H1 (cell line): Measurements from ENCODE around the gene CFAP157. TPM values are rescaled to one million over a fixed set of nuclear protein-coding genes. Genes with fewer than 3 reads are reported as not detected.

Source experiments
- CTCF ChIA-PET: fragments of 300-600 bp; sonication (Branson Sonifier 250); formaldehyde crosslinking; loops from one replicate; lab custom pipeline; 2021; ENCODE audit not compliant: partially characterized antibody; lab: Charles Lee
- POLR2A ChIA-PET: fragments of 300-600 bp; sonication (Branson Sonifier 250); formaldehyde crosslinking; loops from one replicate; lab custom pipeline; 2021; ENCODE audit warnings: inconsistent platforms; ENCODE audit not compliant: partially characterized antibody; lab: Charles Lee
- DNase-seq, 2 experiments: peaks; one replicate each; pipeline versions ENCODE4 v3.0.0 to v3.0.0-alpha.2; 2010 to 2022; ENCODE audit warnings: low spot score in 2 of 2, low read depth in 1 of 2, mixed read lengths in 1 of 2
- FAIRE-seq: peaks from 2 replicates; lab custom pipeline; 2011; peaks lifted over from hg19 to GRCh38; lab: Jason Lieb, UNC
- H2AFZ ChIP-seq: 2 replicates; pipeline ENCODE4 v1.8.1; 2012; ENCODE audit warnings: low read length, inconsistent platforms
- H2AK5ac ChIP-seq: 2 replicates; pipeline ENCODE4 v1.6.1; 2013; ENCODE audit warnings: low read depth, low read length
- H2BK120ac ChIP-seq: replicated peaks from 2 replicates; pipeline ENCODE3; 2013; ENCODE audit warnings: low read depth, low read length, inconsistent platforms
- H2BK12ac ChIP-seq: 2 replicates; pipeline ENCODE4 v1.6.1; 2013; ENCODE audit warnings: low read depth, low read length
- H2BK15ac ChIP-seq: 2 replicates; pipeline ENCODE4 v1.6.1; 2013; ENCODE audit warnings: low read length
- H2BK20ac ChIP-seq: 2 replicates; pipeline ENCODE4 v1.6.1; 2013; ENCODE audit warnings: low read length
- H2BK5ac ChIP-seq: 2 replicates; pipeline ENCODE4 v1.6.1; 2013; ENCODE audit warnings: low read depth, low read length
- H3K14ac ChIP-seq: 2 replicates; pipeline ENCODE4 v1.6.1; 2013; ENCODE audit warnings: inconsistent platforms; ENCODE audit not compliant: insufficient read length
- H3K18ac ChIP-seq: 2 replicates; pipeline ENCODE4 v1.6.1; 2013; ENCODE audit warnings: low read length; ENCODE audit errors: extremely low read depth
- H3K23ac ChIP-seq: 2 replicates; pipeline ENCODE4 v1.6.1; 2013; ENCODE audit warnings: inconsistent platforms; ENCODE audit not compliant: insufficient read length
- H3K23me2 ChIP-seq: 2 replicates; pipeline ENCODE4 v1.6.1; 2013; ENCODE audit warnings: low read depth, low read length
- H3K27ac ChIP-seq: 2 replicates; pipeline ENCODE4 v1.6.1; 2011; ENCODE audit warnings: low read depth, low read length, inconsistent platforms
- H3K27me3 ChIP-seq, 4 experiments: replicated peaks in 1 of 4; 1 replicate in 1 of 4; 2 replicates in 3 of 4; pipeline versions ENCODE4 v1.6.1 to v1.8.1; 2011 to 2013; ENCODE audit warnings: low read length in 3 of 4, mild to moderate bottlenecking in 3 of 4, inconsistent platforms in 2 of 4, mixed read lengths in 2 of 4, moderate library complexity in 1 of 4; ENCODE audit not compliant: control insufficient read depth in 3 of 4, insufficient read depth in 3 of 4; ENCODE audit errors: extremely low read depth in 1 of 4
- H3K36me3 ChIP-seq, 4 experiments: 2 replicates each; pipeline versions ENCODE4 v1.6.1 to v1.8.1; 2011 to 2013; ENCODE audit warnings: mild to moderate bottlenecking in 4 of 4, low read length in 3 of 4, moderate library complexity in 2 of 4, control low read depth in 1 of 4, inconsistent platforms in 1 of 4; ENCODE audit not compliant: insufficient read depth in 4 of 4, control insufficient read depth in 2 of 4
- H3K4ac ChIP-seq: replicated peaks from 2 replicates; pipeline ENCODE3; 2013; ENCODE audit warnings: low read length, low read depth, mixed read lengths, inconsistent platforms; ENCODE audit not compliant: insufficient read length
- H3K4me1 ChIP-seq, 4 experiments: replicated peaks in 1 of 4; 1 replicate in 1 of 4; 2 replicates in 3 of 4; pipeline versions ENCODE4 v1.6.1 to v1.8.1; 2011 to 2013; ENCODE audit warnings: low read length in 3 of 4, inconsistent platforms in 2 of 4, mixed read lengths in 1 of 4; ENCODE audit not compliant: insufficient read depth in 4 of 4, control insufficient read depth in 3 of 4
- H3K4me2 ChIP-seq, 2 experiments: 2 replicates each; pipeline versions ENCODE4 v1.6.1 to v1.8.1; 2011 to 2013; ENCODE audit warnings: low read depth in 2 of 2, low read length in 2 of 2, control low read depth in 1 of 2, inconsistent platforms in 1 of 2, mild to moderate bottlenecking in 1 of 2; ENCODE audit not compliant: insufficient read depth in 1 of 2
- H3K4me3 ChIP-seq, 4 experiments: fragments of 200-600, 300-600 bp in 1 of 4; sonication (generic), shearing (Covaris generic), sonication (Bioruptor Twin) in 1 of 4; 2 replicates each; pipeline versions ENCODE4 v1.5.1 to v1.8.1; 2011 to 2016; ENCODE audit warnings: low read length in 4 of 4, low read depth in 3 of 4, control low read depth in 2 of 4, inconsistent platforms in 2 of 4, mild to moderate bottlenecking in 2 of 4, mixed read lengths in 1 of 4, moderate library complexity in 1 of 4; ENCODE audit not compliant: insufficient read depth in 2 of 4; ENCODE audit errors: extremely low read depth in 1 of 4
- H3K56ac ChIP-seq: replicated peaks from 2 replicates; pipeline ENCODE3; 2013; ENCODE audit warnings: low read depth, mild to moderate bottlenecking, mixed read lengths, low read length, inconsistent platforms; ENCODE audit not compliant: insufficient read length
- H3K79me1 ChIP-seq: 2 replicates; pipeline ENCODE4 v1.6.1; 2013; ENCODE audit warnings: low read depth, low read length, control low read depth
- H3K79me2 ChIP-seq, 2 experiments: 2 replicates each; pipeline versions ENCODE4 v1.6.1 to v1.8.1; 2012 to 2013; ENCODE audit warnings: low read length in 2 of 2, mild to moderate bottlenecking in 2 of 2, inconsistent platforms in 1 of 2; ENCODE audit not compliant: insufficient read depth in 2 of 2, control insufficient read depth in 1 of 2
- H3K9ac ChIP-seq, 4 experiments: replicated peaks in 1 of 4; 1 replicate in 1 of 4; 2 replicates in 3 of 4; pipeline versions ENCODE4 v1.6.1 to v1.8.1; 2011 to 2013; ENCODE audit warnings: low read depth in 3 of 4, low read length in 3 of 4, control low read depth in 2 of 4, mild to moderate bottlenecking in 2 of 4, moderate library complexity in 2 of 4, inconsistent platforms in 1 of 4; ENCODE audit errors: extremely low read depth in 1 of 4
- H3K9me3 ChIP-seq, 2 experiments: 2 replicates each; pipeline versions ENCODE4 v1.6.1 to v1.8.1; 2012 to 2013; ENCODE audit warnings: mild to moderate bottlenecking in 2 of 2, moderate library complexity in 2 of 2, control low read depth in 1 of 2, inconsistent platforms in 1 of 2, low read depth in 1 of 2, low read length in 1 of 2, mixed read lengths in 1 of 2; ENCODE audit not compliant: insufficient read depth in 2 of 2
- H4K20me1 ChIP-seq, 2 experiments: replicated peaks in 1 of 2; 2 replicates each; pipeline versions ENCODE3 to v1.8.1; 2011 to 2013; ENCODE audit warnings: inconsistent platforms in 2 of 2, low read length in 2 of 2, mild to moderate bottlenecking in 1 of 2; ENCODE audit not compliant: insufficient read depth in 2 of 2, control insufficient read depth in 1 of 2
- H4K5ac ChIP-seq: 2 replicates; pipeline ENCODE4 v1.6.1; 2013; ENCODE audit warnings: low read length, low read depth, mixed read lengths, inconsistent platforms; ENCODE audit not compliant: insufficient read length
- H4K8ac ChIP-seq: 2 replicates; pipeline ENCODE4 v1.8.0; 2013; ENCODE audit warnings: mild to moderate bottlenecking, moderate library complexity, low read length, inconsistent platforms; ENCODE audit not compliant: insufficient read depth; ENCODE audit errors: extremely low read depth
- H4K91ac ChIP-seq: replicated peaks from 2 replicates; pipeline ENCODE3; 2013; ENCODE audit warnings: low read length, mixed read lengths, inconsistent platforms; ENCODE audit not compliant: insufficient read length
- ATF3 ChIP-seq: IDR thresholded peaks from 2 replicates; pipeline ENCODE4 v1.6.1; 2011; ENCODE audit warnings: low read depth, mild to moderate bottlenecking, low read length; ENCODE audit not compliant: insufficient read depth
- BRCA1 ChIP-seq: IDR thresholded peaks from 2 replicates; pipeline ENCODE4 v1.6.1; 2012; ENCODE audit warnings: low read depth, low read length, improper control_type of control experiment
- CTBP2 ChIP-seq: IDR thresholded peaks from 2 replicates; pipeline ENCODE4 v1.7.0; 2011; ENCODE audit warnings: borderline replicate concordance, mild to moderate bottlenecking, moderate library complexity, mixed read lengths, low read length; ENCODE audit not compliant: insufficient read depth, insufficient read length
- EP300 ChIP-seq, 2 experiments: IDR thresholded peaks; 1 replicate in 1 of 2; 2 replicates in 1 of 2; pipeline ENCODE4 v1.6.1; 2011 to 2012; ENCODE audit warnings: low read depth in 2 of 2, low read length in 2 of 2, mild to moderate bottlenecking in 2 of 2, borderline replicate concordance in 1 of 2, inconsistent platforms in 1 of 2, moderate library complexity in 1 of 2
- NRF1 ChIP-seq: IDR thresholded peaks from 2 replicates; pipeline ENCODE4 v1.6.1; 2011; ENCODE audit warnings: mild to moderate bottlenecking, low read depth, low read length, improper control_type of control experiment
- POLR2AphosphoS5 ChIP-seq: IDR thresholded peaks from 2 replicates; pipeline ENCODE4 v1.6.1; 2011; ENCODE audit warnings: low read depth, low read length
- SP4 ChIP-seq: IDR thresholded peaks from 2 replicates; pipeline ENCODE4 v1.6.1; 2012; ENCODE audit warnings: low read length, inconsistent platforms
- SUZ12 ChIP-seq: fragments of 200-600 bp; sonication (generic); IDR thresholded peaks from 2 replicates; pipeline ENCODE4 v1.6.1; 2012; ENCODE audit warnings: mild to moderate bottlenecking, inconsistent platforms, low read length, moderate library complexity, mixed read lengths
- TBP ChIP-seq: IDR thresholded peaks from 2 replicates; pipeline ENCODE4 v1.6.1; 2011; ENCODE audit warnings: low read depth, low read length, improper control_type of control experiment
- WGBS, 2 experiments: shearing (Covaris generic) in 1 of 2; methylation state at CpG; one replicate each; pipeline versions ENCODE4 v1.1.6 to v1.1.7; 2013 to 2015; ENCODE audit warnings: low lambda C conversion rate in 2 of 2, mixed read lengths in 2 of 2, inconsistent platforms in 1 of 2, low coverage in 1 of 2, missing lambda C conversion rate in 1 of 2; ENCODE audit not compliant: insufficient replicate concordance in 2 of 2, insufficient coverage in 1 of 2, insufficient read length in 1 of 2; ENCODE audit errors: extremely low coverage in 1 of 2, missing lambda C conversion rate in 1 of 2; 5-methylcytosine and 5-hydroxymethylcytosine counted together
- polyA plus RNA-seq, 7 experiments: library from polyadenylated mRNA; depleted of rRNA in 3 of 7; stranded (reverse) in 5 of 7; unstranded in 2 of 7; fragments of >200 nt in 5 of 7; fragments of 200-250 nt in 2 of 7; gene quantifications; 1 replicate in 5 of 7; 2 replicates in 1 of 7; 4 replicates in 1 of 7; pipeline versions ENCODE4 v1.2.1 to v1.2.3, GENCODE V29; 2011 to 2013; ENCODE audit warnings: missing spikeins in 2 of 7, mixed read lengths in 2 of 7
- total RNA-seq: library from RNA; stranded (reverse); fragmentation: NEBNext Ultra II Directional; extraction: Animal tissue kit (Norgen Biotek cat#: 25700); gene quantifications from 2 replicates; pipeline ENCODE4 v1.2.1, GENCODE V29; 2021

Gene CFAP157
- total and polyA plus RNA-seq, 2 of the 8 experiments (the other 6 are each of a cell fraction or from before 2014, with no cell fraction given): not detected

GRCh38 chr9:127660886-127661741 is 45.7 kb upstream of the CFAP157 start:
- Histone ChIP-seq H3K56ac (no peak overlapping the region), H2BK5ac (no peak overlapping the region), H3K23ac (no peak overlapping the region), H2BK120ac (no peak overlapping the region), H3K18ac (no peak overlapping the region), H3K36me3 (peaks cover 0 to 15% (median 11%) of the 10 kb centered on the region in 4 experiments; a peak in 6 of 8 replicates), H3K27me3 (no peaks in the 10 kb centered on the region), H3K79me1 (no peaks in the 10 kb centered on the region; the same call in 1 of the 2 replicates), H4K5ac (no peak overlapping the region), H4K8ac (no peak overlapping the region), H3K9me3 (no peaks in the 10 kb centered on the region), H2BK12ac (no peak overlapping the region), H3K79me2 (no peaks in the 10 kb centered on the region), H3K27ac (no peak overlapping the region), H3K4me3 (no peak overlapping the region), H2BK15ac (no peak overlapping the region), H3K4ac (no peak overlapping the region), H2AK5ac (no peak overlapping the region), H3K4me1 (no peaks in the 10 kb centered on the region), H3K9ac (no peak overlapping the region), H4K91ac (no peak overlapping the region), H3K23me2 (no peaks in the 10 kb centered on the region), H4K20me1 (peaks cover 0 to 2% of the 10 kb centered on the region in 2 experiments), H3K14ac (no peak overlapping the region), H3K4me2 (no peak overlapping the region), H2AFZ (no peak overlapping the region), H2BK20ac (no peak overlapping the region)
- TF ChIP-seq SP4 (no peak), NRF1 (no peak), EP300 (IDR thresholded peaks at IDR 0.05; ENCODE audit: borderline replicate concordance in 1 of 2, low read depth in 2 of 2, low read length in 2 of 2) (no peak), BRCA1 (no peak), CTBP2 (no peak), SUZ12 (no peak), POLR2AphosphoS5 (no peak), ATF3 (no peak), TBP (no peak)
- no peak for DNase-seq
- CTCF ChIA-PET: interaction anchor here (0.6 to 1.1 kb wide), 5 partner anchors 9 to 208 kb away, joined by 3 to 5 read pairs (median 3); partner anchors contain the start of gene TOR2A
- FAIRE-seq: peak; percentile 32
- POLR2A ChIA-PET: no interaction called here
- WGBS, 2 experiments: 83% methylated on average over 13 of the region's 13 CpGs; no CpG with 5 or more reads in 1 of the 2 experiments
